ENCODE results near the gene POP5. TPM values are rescaled to one million over a fixed set of nuclear protein-coding genes. Genes with fewer than 3 reads are reported as not detected.
"Not testable (repeated sequence)": the region's sequence is repeated elsewhere in the genome, so short reads cannot be mapped to it uniquely, and the experiment has no call there.

Gene POP5
- total RNA-seq: 10 to 100 TPM; 44.2 to 45.0 TPM

GRCh38 chr12:120580787-120581723, at the start of gene POP5:
Gene POP5 (minus strand): TSS chr12:120581402. CDS start chr12:120581362, 40 bp downstream.
- Mint-ChIP-seq H3K27me3 (ENCODE audit: low read depth) (peaks cover 8% of the 10 kb centered on the region), H3K27ac (peak within 1 kb of the TSS; percentile 89), H3K9me3 (no peaks in the 10 kb centered on the region), H3K36me3 (ENCODE audit: low read depth) (peaks cover 23% of the 10 kb centered on the region), H3K4me1 (ENCODE audit: low read depth) (peaks cover 41% of the 10 kb centered on the region), H3K4me3 (peak within 1 kb of the TSS; percentile 98)
- DNase-seq: peak; percentile 97
- intact Hi-C loops (cut with micrococcal nuclease): loop anchor here (1.0 to 10.0 kb wide), 12 partner anchors 47 to 634 kb away; partner anchors contain the start of genes ACADS, COX6A1, DYNLL1 and P2RX4
- CTCF ChIA-PET: interaction anchor here (0.6 to 7.2 kb wide), 14 partner anchors 10 to 759 kb away, joined by 3 to 129 read pairs (median 4); no protein-coding TSS in a partner anchor

GRCh38 chr12:120630104-120630892, 49.1 kb upstream of the POP5 start:
- H3K4me1 Mint-ChIP-seq (ENCODE audit: low read depth): no peaks in the 10 kb centered on the region
- H3K9me3 Mint-ChIP-seq: no peaks in the 10 kb centered on the region
- no peak overlapping the region for H3K27ac Mint-ChIP-seq
- no peaks in the 10 kb centered on the region for H3K27me3 Mint-ChIP-seq (ENCODE audit: low read depth)
- CTCF ChIA-PET: interaction anchor here (1.0 to 1.4 kb wide), 2 partner anchors 19 to 48 kb away, joined by 4 to 5 read pairs; no protein-coding TSS in a partner anchor
- intact Hi-C loops (cut with micrococcal nuclease): no loop called here
- H3K36me3 Mint-ChIP-seq (ENCODE audit: low read depth): no peaks in the 10 kb centered on the region
- no peak for DNase-seq
- H3K4me3 Mint-ChIP-seq: no peak overlapping the region

- Mint-ChIP-seq H3K36me3 (ENCODE audit: low read depth) (no peaks in the 10 kb centered on the region), H3K4me3 (no peak overlapping the region), H3K27me3 (ENCODE audit: low read depth) (no peaks in the 10 kb centered on the region), H3K9me3 (no peaks in the 10 kb centered on the region), H3K4me1 (ENCODE audit: low read depth) (no peaks in the 10 kb centered on the region), H3K27ac (no peak overlapping the region)
- intact Hi-C loops (cut with micrococcal nuclease): no loop called here
- DNase-seq: no peak
- CTCF ChIA-PET: interaction anchor here (1.3 kb wide), 1 partner anchor 20 kb away, joined by 4 read pairs; no protein-coding TSS in a partner anchor
These were observed 47.7 kb upstream of the POP5 start for GRCh38 chr12:120628919-120629318.

- Mint-ChIP-seq H3K4me3 (no peak overlapping the region), H3K36me3 (ENCODE audit: low read depth) (no peaks in the 10 kb centered on the region), H3K4me1 (ENCODE audit: low read depth) (no peaks in the 10 kb centered on the region), H3K27ac (no peak overlapping the region), H3K9me3 (no peaks in the 10 kb centered on the region), H3K27me3 (ENCODE audit: low read depth) (peaks cover 5% of the 10 kb centered on the region)
- DNase-seq: peak; percentile 22
- CTCF ChIA-PET: interaction anchor here (0.6 to 2.5 kb wide), 8 partner anchors 23 to 914 kb away, joined by 3 to 12 read pairs (median 3); no protein-coding TSS in a partner anchor
- intact Hi-C loops (cut with micrococcal nuclease): no loop called here
These were observed 44.6 kb upstream of the POP5 start for GRCh38 chr12:120625557-120626419.

- H3K4me3 Mint-ChIP-seq: no peak overlapping the region
- H3K27ac Mint-ChIP-seq: no peak overlapping the region
- H3K9me3 Mint-ChIP-seq: peaks cover 2% of the 10 kb centered on the region
- intact Hi-C loops (cut with micrococcal nuclease): no loop called here
- H3K4me1 Mint-ChIP-seq (ENCODE audit: low read depth): no peaks in the 10 kb centered on the region
- no peaks in the 10 kb centered on the region for H3K36me3 Mint-ChIP-seq (ENCODE audit: low read depth)
- peaks cover 13% of the 10 kb centered on the region for H3K27me3 Mint-ChIP-seq (ENCODE audit: low read depth)
- CTCF ChIA-PET: interaction anchor here (2.9 kb wide), 1 partner anchor 28 kb away, joined by 16 read pairs; no protein-coding TSS in a partner anchor
- DNase-seq: no peak
These were observed 39.4 kb upstream of the POP5 start for GRCh38 chr12:120620624-120621023.

- intact Hi-C loops (cut with micrococcal nuclease): no loop called here
- CTCF ChIA-PET: no interaction called here
These were observed 37.9 kb upstream of the POP5 start for GRCh38 chr12:120618954-120619615.

GRCh38 chr12:120617767-120618166, 36.6 kb upstream of the POP5 start:
- H3K4me3 Mint-ChIP-seq; DNase-seq; intact Hi-C loops (cut with micrococcal nuclease); H3K36me3 Mint-ChIP-seq (ENCODE audit: low read depth); H3K9me3 Mint-ChIP-seq; H3K27ac Mint-ChIP-seq: not testable (repeated sequence)
- Mint-ChIP-seq H3K27me3 (ENCODE audit: low read depth) (peaks cover 13% of the 10 kb centered on the region), H3K4me1 (ENCODE audit: low read depth) (peaks cover 13% of the 10 kb centered on the region)
- CTCF ChIA-PET: interaction anchor here (0.7 kb wide), 1 partner anchor 30 kb away, joined by 3 read pairs; no protein-coding TSS in a partner anchor

More at GRCh38 chr12:120618954-120619615, 37.9 kb upstream of the POP5 start:
- Mint-ChIP-seq H3K36me3 (ENCODE audit: low read depth) (no peaks in the 10 kb centered on the region), H3K4me1 (ENCODE audit: low read depth) (peaks cover 10% of the 10 kb centered on the region), H3K4me3 (no peak overlapping the region), H3K27me3 (ENCODE audit: low read depth) (peaks cover 13% of the 10 kb centered on the region), H3K9me3 (peaks cover 2% of the 10 kb centered on the region), H3K27ac (no peak overlapping the region)
- DNase-seq: no peak

GRCh38 chr12:120617193-120617592, 36.0 kb upstream of the POP5 start:
- H3K27ac Mint-ChIP-seq; DNase-seq; H3K36me3 Mint-ChIP-seq (ENCODE audit: low read depth); H3K4me3 Mint-ChIP-seq; intact Hi-C loops (cut with micrococcal nuclease); H3K9me3 Mint-ChIP-seq: not testable (repeated sequence)
- peaks cover 13% of the 10 kb centered on the region for H3K4me1 Mint-ChIP-seq (ENCODE audit: low read depth)
- peaks cover 11% of the 10 kb centered on the region for H3K27me3 Mint-ChIP-seq (ENCODE audit: low read depth)
- CTCF ChIA-PET: interaction anchor here (0.7 kb wide), 1 partner anchor 31 kb away, joined by 3 read pairs; no protein-coding TSS in a partner anchor

- Mint-ChIP-seq H3K9me3 (peaks cover 2% of the 10 kb centered on the region), H3K4me1 (ENCODE audit: low read depth) (peaks cover 13% of the 10 kb centered on the region), H3K4me3 (no peak overlapping the region), H3K27ac (no peak overlapping the region), H3K36me3 (ENCODE audit: low read depth) (no peaks in the 10 kb centered on the region), H3K27me3 (ENCODE audit: low read depth) (peaks cover 8% of the 10 kb centered on the region)
- CTCF ChIA-PET: interaction anchor here (0.8 to 1.2 kb wide), 3 partner anchors 10 to 35 kb away, joined by 3 to 4 read pairs (median 4); no protein-coding TSS in a partner anchor
- intact Hi-C loops (cut with micrococcal nuclease): no loop called here
- peak; percentile 8 for DNase-seq
These were observed 33.6 kb upstream of the POP5 start for GRCh38 chr12:120614848-120615247.

GRCh38 chr12:120611534-120611933, 30.3 kb upstream of the POP5 start:
- H3K27me3 Mint-ChIP-seq (ENCODE audit: low read depth); intact Hi-C loops (cut with micrococcal nuclease); DNase-seq; H3K9me3 Mint-ChIP-seq; H3K27ac Mint-ChIP-seq; H3K36me3 Mint-ChIP-seq (ENCODE audit: low read depth); H3K4me3 Mint-ChIP-seq: not testable (repeated sequence)
- peaks cover 13% of the 10 kb centered on the region for H3K4me1 Mint-ChIP-seq (ENCODE audit: low read depth)
- CTCF ChIA-PET: interaction anchor here (0.6 kb wide), 1 partner anchor 181 kb away, joined by 5 read pairs; no protein-coding TSS in a partner anchor

- H3K4me3 Mint-ChIP-seq: no peak overlapping the region
- CTCF ChIA-PET: no interaction called here
- H3K27me3 Mint-ChIP-seq (ENCODE audit: low read depth): no peaks in the 10 kb centered on the region
- peaks cover 13% of the 10 kb centered on the region for H3K4me1 Mint-ChIP-seq (ENCODE audit: low read depth)
- H3K9me3 Mint-ChIP-seq: no peaks in the 10 kb centered on the region
- DNase-seq: no peak
- no peaks in the 10 kb centered on the region for H3K36me3 Mint-ChIP-seq (ENCODE audit: low read depth)
- intact Hi-C loops (cut with micrococcal nuclease): no loop called here
- H3K27ac Mint-ChIP-seq: no peak overlapping the region
These were observed 29.4 kb upstream of the POP5 start for GRCh38 chr12:120610560-120610959.
